ENCODE data around the gene SLC17A7. TPM values are rescaled to one million over a fixed set of nuclear protein-coding genes. Genes with fewer than 3 reads are reported as not detected.

The SLC17A7 gene
- total and polyA plus RNA-seq, 2 donors (not counting 3 experiments of a cell fraction or from before 2014, with no cell fraction given): 0.07 to 0.13 TPM

GRCh38 chr19:49403404-49404187, 37.7 kb downstream of the SLC17A7 start:
- H4K20me1 ChIP-seq (replicated peaks; ENCODE audit: control insufficient read depth, extremely low read depth, insufficient read depth, low read length): no peaks in the 10 kb centered on the region
- no TSS peak for BruUV-seq (replicated peaks)
- H2AFZ ChIP-seq (ENCODE audit: low read depth, low read length): no peak overlapping the region
- no peak for TF ChIP-seq FOS (IDR thresholded peaks at IDR 0.05; ENCODE audit: borderline replicate concordance, insufficient read depth, low read length)
- no peak for TF ChIP-seq GATA2 (IDR thresholded peaks at IDR 0.05; ENCODE audit: insufficient read depth, insufficient read length, low read depth, low read length)
- TF ChIP-seq POLR2A (IDR thresholded peaks at IDR 0.05; ENCODE audit: low read depth, low read length): no peak
- TF ChIP-seq MAX (IDR thresholded peaks at IDR 0.05; ENCODE audit: insufficient read depth, insufficient read length): no peak
- TF ChIP-seq POLR2AphosphoS5 (IDR thresholded peaks at IDR 0.05; ENCODE audit: insufficient read depth, low read depth, low read length): no peak
- TF ChIP-seq EZH2 (IDR thresholded peaks at IDR 0.05; ENCODE audit: borderline replicate concordance, low read depth, low read length, severe bottlenecking): no peak
- no peak for TF ChIP-seq MYC (IDR thresholded peaks at IDR 0.05; ENCODE audit: low read depth, low read length)
- TF ChIP-seq JUN (IDR thresholded peaks at IDR 0.05; ENCODE audit: borderline replicate concordance, insufficient read depth, insufficient read length, low read depth): no peak
- no peak for TF ChIP-seq CTCF (IDR thresholded peaks at IDR 0.05; ENCODE audit: extremely low read depth in 1 of 2, insufficient read depth in 1 of 2, low read depth in 1 of 2, low read length in 2 of 2)
- H3K36me3 ChIP-seq (ENCODE audit: control insufficient read depth in 2 of 2, extremely low read depth in 1 of 2, insufficient read depth in 2 of 2, low read length in 2 of 2): no peaks in the 10 kb centered on the region
- intact Hi-C loops (cut with micrococcal nuclease) (no loop called here), dilution Hi-C loops (cut with MboI; ENCODE audit: extremely low pct_ligation_motif_present, low sequenced_read_pairs) (no loop called here)
- POLR2A ChIA-PET: no interaction called here
- H3K9ac ChIP-seq (replicated peaks; ENCODE audit: extremely low read depth, insufficient read depth, low read length): no peak overlapping the region
- H3K27me3 ChIP-seq (ENCODE audit: control insufficient read depth in 2 of 2, insufficient read depth in 2 of 2, low read length in 2 of 2): no peaks in the 10 kb centered on the region
- FAIRE-seq (no peak), DNase-seq (ENCODE audit: low read depth, low spot score) (no peak)
- no peaks in the 10 kb centered on the region for H3K9me3 ChIP-seq (replicated peaks; ENCODE audit: control insufficient read depth, insufficient read depth, low read length)
- H3K9me1 ChIP-seq (replicated peaks; ENCODE audit: control insufficient read depth, extremely low read depth, insufficient read depth, low read length): no peaks in the 10 kb centered on the region
- no peaks in the 10 kb centered on the region for H3K4me1 ChIP-seq (ENCODE audit: control insufficient read depth, extremely low read depth, insufficient read depth, low read length)
- H3K27ac ChIP-seq (ENCODE audit: insufficient read depth, low read depth, low read length): no peak overlapping the region
- CTCF ChIA-PET: no interaction called here
- H3K4me3 ChIP-seq (replicated peaks in 1 of 3; ENCODE audit: insufficient read depth in 1 of 3, low read depth in 1 of 3, low read length in 3 of 3): no peak overlapping the region
- H3K4me2 ChIP-seq (ENCODE audit: insufficient read depth, low read length): no peak overlapping the region
- no peaks in the 10 kb centered on the region for H3K79me2 ChIP-seq (ENCODE audit: control insufficient read depth, insufficient read depth, low read length)
